ENCODE data around the gene ABT1.

The ABT1 gene

DNA sequence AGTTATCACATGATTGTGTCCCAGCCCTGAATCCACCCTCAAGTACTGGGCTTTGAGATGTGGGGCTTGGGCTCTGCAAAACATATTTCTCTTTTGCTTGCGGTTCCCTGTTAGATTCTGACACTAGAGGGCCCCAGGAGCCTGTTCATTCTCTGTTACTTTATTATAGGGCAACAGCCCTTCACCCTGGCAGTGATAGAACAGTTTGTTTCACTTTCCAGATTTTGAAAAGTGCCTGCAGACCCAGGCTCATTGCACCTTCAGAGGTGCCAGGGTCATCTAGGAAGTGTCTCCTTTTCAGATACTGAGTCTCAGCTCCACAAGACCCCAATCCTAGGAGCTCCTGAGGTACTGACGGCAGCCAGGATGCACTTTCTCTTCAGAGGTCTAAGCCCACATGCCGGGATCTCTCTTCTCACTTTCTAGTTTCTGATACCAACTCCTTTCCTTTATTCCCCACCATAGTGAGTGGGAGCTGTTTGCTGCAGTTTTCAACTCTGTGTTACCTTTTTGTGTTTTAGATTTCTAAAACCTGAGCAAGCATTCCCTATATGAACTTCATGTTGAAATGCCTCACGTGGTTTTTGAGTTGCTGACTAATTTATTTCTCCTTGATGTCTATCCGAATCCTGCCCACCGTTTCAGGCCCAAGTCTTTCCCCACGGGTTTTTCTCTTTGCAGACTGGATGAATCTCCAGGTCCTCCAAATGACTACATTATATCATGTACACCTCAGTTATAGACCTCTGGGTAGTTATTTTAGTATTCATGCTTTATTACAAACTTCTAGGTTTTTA lies 10.9 kb downstream of the ABT1 start:
- peak; percentile 51 to 80 for DNase-seq

GRCh38 chr6:26609463-26609862 lies 12.7 kb downstream of the ABT1 start:
- DNase-seq = no peak

DNA sequence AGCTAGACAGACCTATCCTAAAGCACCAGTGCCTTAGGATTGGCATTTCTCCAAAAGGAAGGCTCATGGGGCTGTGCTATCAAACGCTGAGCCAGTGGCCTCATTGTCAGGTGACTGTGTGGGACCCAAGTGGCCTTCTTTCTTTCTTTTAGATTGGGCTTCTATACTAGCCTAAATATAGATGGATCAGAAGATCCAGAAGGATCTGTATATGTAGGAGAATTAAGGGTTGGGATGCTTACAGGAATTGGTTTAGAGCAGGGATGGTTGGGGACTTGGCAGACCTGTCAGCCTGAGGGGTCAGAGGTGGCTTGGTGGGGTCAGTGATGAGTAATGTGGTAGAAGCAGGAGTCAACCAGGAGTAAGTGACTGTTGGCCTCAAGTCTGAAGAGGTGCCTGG lies 14.8 kb downstream of the ABT1 start:
- DNase-seq = no peak

DNA sequence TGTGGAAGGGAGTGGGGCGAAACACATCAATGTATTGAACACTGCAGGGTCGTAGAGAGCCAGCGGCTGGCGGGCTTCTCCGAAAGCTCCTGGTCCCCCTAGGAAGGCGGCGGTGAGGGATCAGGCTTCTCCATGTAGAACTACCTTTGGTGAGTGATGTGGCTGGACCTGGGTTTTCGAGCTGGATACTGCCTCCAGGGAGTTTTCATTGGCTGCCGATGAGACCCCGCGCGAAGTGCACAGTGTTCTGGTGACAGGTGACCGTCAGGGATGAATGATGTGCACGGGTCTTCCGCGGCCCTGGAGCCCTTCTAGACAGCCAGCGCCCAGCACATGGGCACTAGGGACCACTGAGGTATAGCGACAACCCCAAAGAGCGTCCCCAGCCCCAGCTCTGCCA lies 16.4 kb downstream of the ABT1 start:
- DNase-seq = no peak

DNA sequence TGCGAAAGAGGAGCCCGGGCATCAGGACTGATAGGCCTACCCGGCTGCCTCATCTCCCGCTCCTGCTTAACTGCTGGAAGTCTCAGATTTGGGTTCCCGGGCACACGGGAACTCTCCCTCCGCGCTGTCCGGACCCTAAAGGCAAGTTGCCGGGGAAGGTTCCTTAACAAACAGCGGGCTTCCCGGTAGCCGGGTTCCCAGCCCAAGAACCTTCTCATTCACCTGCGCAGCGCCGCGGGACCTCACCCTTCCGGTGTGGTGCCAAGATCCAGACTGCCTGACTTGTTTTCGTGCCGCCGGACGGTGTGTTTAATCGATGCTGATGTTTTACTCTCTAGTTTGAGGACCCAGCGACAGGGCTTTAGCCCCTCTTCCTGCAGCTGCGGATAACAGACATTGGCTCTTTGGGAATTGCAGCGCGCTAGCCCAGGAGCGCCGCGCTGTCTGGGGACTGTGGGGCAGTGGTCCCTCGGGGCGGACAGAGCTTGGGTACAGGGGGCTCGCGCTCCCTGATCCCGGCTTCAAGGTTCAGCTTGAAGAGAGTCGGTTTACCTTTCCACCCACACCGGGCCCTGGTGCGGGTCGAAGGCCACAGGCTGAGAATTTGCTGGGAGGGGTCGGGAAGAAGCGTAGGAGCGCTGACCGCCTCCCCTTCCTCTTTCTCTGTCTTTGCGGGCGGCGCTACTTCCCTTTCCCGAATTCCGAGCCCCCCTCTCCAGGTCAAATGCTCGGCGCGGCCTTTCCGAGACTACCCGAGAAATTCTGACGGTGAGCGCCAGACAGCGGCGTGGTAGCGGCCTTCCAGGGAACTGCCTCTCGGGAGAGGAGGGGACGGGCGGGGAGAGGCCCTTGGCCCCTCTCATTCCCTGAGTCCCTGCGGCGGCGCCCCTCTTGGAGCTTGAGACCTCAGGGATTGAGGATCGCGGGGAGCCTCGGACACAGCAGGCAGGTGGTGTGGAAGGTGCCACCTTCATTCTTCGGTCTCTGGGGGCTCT lies 17.2 kb downstream of the ABT1 start:
- peak; percentile 9 to 25 for DNase-seq

DNA sequence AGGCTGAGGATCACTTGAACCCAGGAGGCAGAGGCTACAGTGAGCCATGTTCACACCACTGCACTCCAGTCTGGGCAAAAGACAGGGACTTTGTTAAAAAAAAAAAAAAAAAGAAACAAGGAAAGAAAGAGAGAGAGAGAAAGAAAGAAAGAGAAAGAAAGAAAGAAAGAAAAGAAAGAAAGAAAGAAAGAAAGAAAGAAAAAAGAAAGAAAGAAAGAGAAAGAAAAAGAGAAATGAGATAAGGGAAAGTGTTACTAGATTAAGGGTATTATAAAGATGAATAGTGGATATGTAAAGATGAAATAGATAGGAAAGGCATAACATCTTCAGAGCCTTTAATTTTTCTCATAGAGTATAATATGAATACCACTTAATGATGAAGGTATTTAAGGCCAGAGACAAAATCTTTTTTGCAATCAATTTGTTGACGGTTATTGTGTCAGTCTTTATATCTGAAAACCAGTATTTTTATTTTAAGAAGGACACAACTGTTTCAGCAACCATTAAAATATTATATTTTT lies 26.6 kb downstream of the ABT1 start:
- DNase-seq = no peak

DNA sequence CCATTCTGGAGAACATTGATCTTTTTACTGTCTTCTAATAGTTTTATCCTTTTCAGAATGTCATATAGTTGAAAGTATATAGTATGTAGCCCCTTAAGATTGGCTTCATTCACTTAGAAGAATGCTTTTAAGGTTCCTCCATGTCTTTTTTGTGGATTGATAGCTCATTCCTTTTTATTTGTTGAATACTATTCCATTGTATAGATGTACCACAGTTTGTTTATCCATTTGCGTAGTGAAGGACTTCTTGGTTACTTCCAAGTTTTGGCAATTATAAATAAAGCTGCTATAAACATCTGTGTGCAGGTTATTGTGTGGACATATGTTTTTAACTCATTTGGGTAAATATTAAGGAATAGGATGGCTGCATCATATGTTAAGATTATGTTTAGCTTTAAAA lies 27.8 kb downstream of the ABT1 start:
- no peak for DNase-seq

GRCh38 chr6:26627843-26628242 lies 31.1 kb downstream of the ABT1 start:
- DNase-seq = no peak

GRCh38 chr6:26629359-26629758 lies 32.6 kb downstream of the ABT1 start:
- DNase-seq = no peak

GRCh38 chr6:26640806-26641205 lies 44.1 kb downstream of the ABT1 start:
- DNase-seq = no peak

GRCh38 chr6:26646074-26646473 lies 49.3 kb downstream of the ABT1 start:
- no peak for DNase-seq

Measured in CD4-positive, alpha-beta T cell treated with Interferon alpha-2 for 1 hour (primary cell).